Measurements from ENCODE around the gene ERI3. TPM values are rescaled to one million over a fixed set of nuclear protein-coding genes. Genes with fewer than 3 reads are reported as not detected.

The ERI3 gene, protein sequence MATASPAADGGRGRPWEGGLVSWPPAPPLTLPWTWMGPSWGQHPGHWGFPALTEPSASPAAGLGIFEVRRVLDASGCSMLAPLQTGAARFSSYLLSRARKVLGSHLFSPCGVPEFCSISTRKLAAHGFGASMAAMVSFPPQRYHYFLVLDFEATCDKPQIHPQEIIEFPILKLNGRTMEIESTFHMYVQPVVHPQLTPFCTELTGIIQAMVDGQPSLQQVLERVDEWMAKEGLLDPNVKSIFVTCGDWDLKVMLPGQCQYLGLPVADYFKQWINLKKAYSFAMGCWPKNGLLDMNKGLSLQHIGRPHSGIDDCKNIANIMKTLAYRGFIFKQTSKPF
- 46.7 and 60.1 TPM in 2 replicates for total RNA-seq (2011; cell fraction: chromatin; rRNA removed; ENCODE audit: low replicate concordance)
- total RNA-seq (2011; cell fraction: nucleolus; rRNA removed), result 42.9 and 47.8 TPM in 2 replicates
- total RNA-seq (2011; cell fraction: nucleoplasm; rRNA removed), result 36.1 and 43.2 TPM in 2 replicates
- 68.3 and 104 TPM in 2 replicates for total RNA-seq (2014; rRNA removed)
- 46.0 and 49.4 TPM in 2 replicates for total RNA-seq (2014; rRNA removed; fragmentation: Illumina TruSeq; extraction: Trizol)
- 56.6 and 60.8 TPM in 2 replicates for total RNA-seq (2015; rRNA removed; fragmentation: Illumina TruSeq; extraction: Trizol)
- 93.4 and 95.6 TPM in 2 replicates for total RNA-seq (2021)
- 67.2 and 78.9 TPM in 2 replicates for polyA plus RNA-seq (2011; rRNA removed)
- 111 and 174 TPM in 2 replicates for polyA plus RNA-seq (2011; cell fraction: cytosol; rRNA removed)
- 60.6 and 65.5 TPM in 2 replicates for polyA plus RNA-seq (2011; cell fraction: nucleus; rRNA removed)
- 82.3 and 83.0 TPM in 2 replicates for polyA plus RNA-seq (2012)
- polyA plus RNA-seq (2014; fragmentation: Illumina TruSeq; extraction: Trizol), result 72.9 and 87.0 TPM in 2 replicates
- polyA plus RNA-seq (2014; fragmentation: Nextera tagmentation; extraction: Ambion mirVana), result 10 to 100 TPM; 47.8 to 78.4 TPM
- 56.9 and 67.2 TPM in 2 replicates for polyA plus RNA-seq (2014; rRNA removed)
- polyA minus RNA-seq (2011; rRNA and poly(A)+ RNA removed), result 51.7 and 62.4 TPM in 2 replicates
- 60.6 and 72.0 TPM in 2 replicates for polyA minus RNA-seq (2011; cell fraction: cytosol; rRNA and poly(A)+ RNA removed)
- polyA minus RNA-seq (2011; cell fraction: nucleus; rRNA and poly(A)+ RNA removed), result 21.0 and 34.3 TPM in 2 replicates
- Bru-seq, nascent RNA, result percentile 77 among the genes with signal in this experiment
- BruChase-seq, experiment 1, labeled RNA remaining after a 2-hour chase, result percentile 72 among the genes with signal in this experiment
- BruChase-seq, experiment 2, labeled RNA remaining after a 6-hour chase, result percentile 68 among the genes with signal in this experiment
- long read RNA-seq, experiment 1, transcript ERI3-201 (9 exons, 1,684 nt), result major isoform, 46 of 267 reads
- long read RNA-seq, experiment 1, partial matches to known transcripts, result 101 of 267 reads
- long read RNA-seq, experiment 1, other reads (novel, unspliced or antisense), result 120 of 267 reads
- long read RNA-seq, experiment 2, transcript ERI3-201 (9 exons, 1,684 nt), result major isoform, 19 of 138 reads
- long read RNA-seq, experiment 2, partial matches to known transcripts, result 88 of 138 reads
- long read RNA-seq, experiment 2, other reads (novel, unspliced or antisense), result 31 of 138 reads
- long read RNA-seq, experiment 3, transcript ERI3-201 (9 exons, 1,684 nt), result major isoform, 11 of 100 reads
- long read RNA-seq, experiment 3, partial matches to known transcripts, result 56 of 100 reads
- long read RNA-seq, experiment 3, other reads (novel, unspliced or antisense), result 33 of 100 reads

DNA sequence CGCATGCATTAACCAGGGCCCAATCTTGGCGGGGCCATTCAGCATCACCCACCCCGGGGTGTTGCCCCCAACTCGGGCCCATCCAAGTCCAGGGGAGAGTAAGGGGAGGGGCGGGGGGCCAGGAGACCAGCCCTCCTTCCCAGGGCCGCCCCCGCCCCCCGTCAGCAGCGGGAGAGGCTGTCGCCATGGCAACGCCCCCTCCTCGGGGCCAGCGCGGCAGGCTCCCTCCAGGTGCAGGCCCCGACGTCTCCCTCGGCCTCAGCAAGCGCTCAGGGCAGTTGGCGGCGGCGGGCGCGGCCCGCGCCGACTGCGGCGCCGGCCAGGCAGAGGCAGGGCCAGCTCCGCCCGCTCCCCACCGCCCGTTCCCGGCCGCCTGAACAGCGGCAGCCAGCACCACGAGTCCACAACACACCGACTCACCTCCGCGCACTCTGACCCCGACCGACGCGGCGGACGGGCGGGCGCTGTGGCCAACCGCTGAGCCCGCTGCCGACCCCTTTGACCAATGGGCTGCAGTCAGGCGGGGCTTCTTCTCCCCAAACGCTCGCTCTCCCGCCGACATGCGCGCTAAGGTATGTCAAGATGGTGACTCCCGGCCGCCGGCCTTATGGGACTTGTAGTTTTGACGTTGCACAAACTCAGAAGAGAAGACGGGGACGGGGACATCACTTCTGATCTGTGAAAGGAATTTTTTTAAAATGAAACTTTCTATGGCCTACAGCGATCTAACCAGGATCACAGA is at the start of gene ERI3:
Gene ERI3, minus strand, starts transcription at position 418 of the 742 bp plus-strand sequence. Its CDS starts 231 bp downstream, at position 187.
- FAIRE-seq, result peak; percentile 93
- H3K36me3 ChIP-seq (ENCODE audit: control insufficient read depth, insufficient read depth, low read length), result 0 out of 3 replicates have a peak, but pooled peaks cover 4% of the 10 kb centered on the region
- H3K9ac ChIP-seq (ENCODE audit: insufficient read depth in 1 of 2, low read depth in 2 of 2, low read length in 2 of 2), result peak within 1 kb of the TSS; percentile 70 to 91
- CTCF ChIA-PET (ENCODE audit: low intra/inter-chr PET ratio), result no interaction called here
- no peaks in the 10 kb centered on the region for H3K9me3 ChIP-seq (replicated peaks; ENCODE audit: control insufficient read depth, insufficient read depth, low read depth, low read length)
- POLR2A ChIA-PET, result interaction anchor here (0.6 to 1.8 kb wide), 7 partner anchors 9 to 363 kb away, joined by 3 to 6 read pairs (median 3); no protein-coding TSS in a partner anchor
- peaks cover 30% of the 10 kb centered on the region for H3K79me2 ChIP-seq (ENCODE audit: control insufficient read depth, insufficient read depth, low read length)
- peak within 1 kb of the TSS; percentile 62 for H3K27ac ChIP-seq (ENCODE audit: extremely low read depth, low read depth, low read length)
- H2AFZ ChIP-seq (ENCODE audit: low read depth, low read length), result peak within 1 kb of the TSS; percentile 100
- H4K20me1 ChIP-seq (replicated peaks; ENCODE audit: control insufficient read depth, insufficient read depth, low read length), result no peaks in the 10 kb centered on the region
- intact Hi-C loops (cut with micrococcal nuclease), result no loop called here
- BruUV-seq (replicated peaks), result no TSS peak
- in situ Hi-C loops (cut with MboI), result no loop called here
- H3K4me2 ChIP-seq (ENCODE audit: insufficient read depth, low read length), result peak within 1 kb of the TSS; percentile 96
- 1% methylated on average over 49 of the region's 65 CpGs for WGBS (ENCODE audit: insufficient coverage, low coverage, missing lambda C conversion rate)
- DNase-seq (ENCODE audit: extremely low read depth in 1 of 4, low spot score in 3 of 4), result peak; percentile 99 to 100 (median 99)
- no peaks in the 10 kb centered on the region for H3K27me3 ChIP-seq (ENCODE audit: control insufficient read depth in 2 of 2, insufficient read depth in 2 of 2, low read length in 2 of 2)
- peak within 1 kb of the TSS; percentile 80 for H3K4me3 ChIP-seq
- ATAC-seq, result peak; percentile 100
- peaks cover 16 to 32% of the 10 kb centered on the region in 2 experiments for H3K4me1 ChIP-seq (replicated peaks in 1 of 2; ENCODE audit: control insufficient read depth in 2 of 2, insufficient read depth in 2 of 2, low read length in 2 of 2)
- H3K9me1 ChIP-seq (ENCODE audit: control insufficient read depth, insufficient read depth, low read length), result no peaks in the 10 kb centered on the region
- no peak for TF ChIP-seq CBFB (CRISPR knock-in tag; IDR thresholded peaks at IDR 0.05)
- TF ChIP-seq TOE1 (IDR thresholded peaks at IDR 0.05; ENCODE audit: borderline replicate concordance), result no peak
- TF ChIP-seq TOE1 (CRISPR knock-in tag; IDR thresholded peaks at IDR 0.05; ENCODE audit: borderline replicate concordance, low read depth), result no peak
- TF ChIP-seq KLF1 (tag; IDR thresholded peaks at IDR 0.05), result 0 out of 2 replicates have a peak, but pooled peaks have one; percentile 38
- TF ChIP-seq MCM3 (IDR thresholded peaks at IDR 0.05), result no peak
- TF ChIP-seq EGR1 (conservative IDR thresholded peaks at IDR 0.05), result peak; percentile 62
- no peak for TF ChIP-seq ZNF395 (CRISPR knock-in tag; IDR thresholded peaks at IDR 0.05)
- TF ChIP-seq, protein P1, sequence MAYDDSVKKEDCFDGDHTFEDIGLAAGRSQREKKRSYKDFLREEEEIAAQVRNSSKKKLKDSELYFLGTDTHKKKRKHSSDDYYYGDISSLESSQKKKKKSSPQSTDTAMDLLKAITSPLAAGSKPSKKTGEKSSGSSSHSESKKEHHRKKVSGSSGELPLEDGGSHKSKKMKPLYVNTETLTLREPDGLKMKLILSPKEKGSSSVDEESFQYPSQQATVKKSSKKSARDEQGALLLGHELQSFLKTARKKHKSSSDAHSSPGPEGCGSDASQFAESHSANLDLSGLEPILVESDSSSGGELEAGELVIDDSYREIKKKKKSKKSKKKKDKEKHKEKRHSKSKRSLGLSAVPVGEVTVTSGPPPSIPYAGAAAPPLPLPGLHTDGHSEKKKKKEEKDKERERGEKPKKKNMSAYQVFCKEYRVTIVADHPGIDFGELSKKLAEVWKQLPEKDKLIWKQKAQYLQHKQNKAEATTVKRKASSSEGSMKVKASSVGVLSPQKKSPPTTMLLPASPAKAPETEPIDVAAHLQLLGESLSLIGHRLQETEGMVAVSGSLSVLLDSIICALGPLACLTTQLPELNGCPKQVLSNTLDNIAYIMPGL (CRISPR knock-in tag; IDR thresholded peaks at IDR 0.05), result no peak
- no peak for TF ChIP-seq CREBBP (IDR thresholded peaks at IDR 0.05; ENCODE audit: low read depth, low read length)
- TF ChIP-seq, protein P2, sequence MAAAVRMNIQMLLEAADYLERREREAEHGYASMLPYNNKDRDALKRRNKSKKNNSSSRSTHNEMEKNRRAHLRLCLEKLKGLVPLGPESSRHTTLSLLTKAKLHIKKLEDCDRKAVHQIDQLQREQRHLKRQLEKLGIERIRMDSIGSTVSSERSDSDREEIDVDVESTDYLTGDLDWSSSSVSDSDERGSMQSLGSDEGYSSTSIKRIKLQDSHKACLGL (CRISPR knock-in tag; IDR thresholded peaks at IDR 0.05; ENCODE audit: borderline replicate concordance, poor library complexity, severe bottlenecking), result peak; percentile 63
